ENCODE results near the gene OPCML. TPM values are rescaled to one million over a fixed set of nuclear protein-coding genes. Genes with fewer than 3 reads are reported as not detected.

The OPCML gene
- polyA plus RNA-seq, 1 donor from 2014 or later, result 11.6 TPM

- Histone ChIP-seq H3K4me3 (ENCODE audit: low read length) (no peak overlapping the region), H4K20me1 (ENCODE audit: insufficient read depth) (no peaks in the 10 kb centered on the region), H3K4me2 (ENCODE audit: low read length) (no peak overlapping the region), H2AFZ (ENCODE audit: low read depth, low read length) (no peak overlapping the region), H3K36me3 (ENCODE audit: insufficient read depth, low read length) (no peaks in the 10 kb centered on the region), H3F3A (ENCODE audit: insufficient read depth, low read length, poor library complexity, severe bottlenecking) (no peaks in the 10 kb centered on the region), H3K9me2 (ENCODE audit: insufficient read depth, low read length) (no peaks in the 10 kb centered on the region), H3K27ac (ENCODE audit: low read length) (no peak overlapping the region), H3K27me3 (ENCODE audit: insufficient read depth, low read depth, low read length) (no peaks in the 10 kb centered on the region), H3K9me3 (ENCODE audit: low read length) (no peaks in the 10 kb centered on the region), H3K9ac (ENCODE audit: low read length) (no peak overlapping the region), H3K79me2 (replicated peaks; ENCODE audit: insufficient read depth, low read length) (no peaks in the 10 kb centered on the region)
- TF ChIP-seq MXI1 (conservative IDR thresholded peaks at IDR 0.05; ENCODE audit: poor library complexity, severe bottlenecking), result no peak
- TF ChIP-seq POLR2AphosphoS5 (IDR thresholded peaks at IDR 0.05), result no peak
- no peak for TF ChIP-seq TAF1 (IDR thresholded peaks at IDR 0.05; ENCODE audit: low read depth)
- TF ChIP-seq EZH2 (IDR thresholded peaks at IDR 0.05; ENCODE audit: borderline replicate concordance, insufficient read depth, low read length, poor library complexity, severe bottlenecking), result no peak
- TF ChIP-seq REST (IDR thresholded peaks at IDR 0.05; ENCODE audit: borderline replicate concordance), result no peak
- TF ChIP-seq, protein P1, sequence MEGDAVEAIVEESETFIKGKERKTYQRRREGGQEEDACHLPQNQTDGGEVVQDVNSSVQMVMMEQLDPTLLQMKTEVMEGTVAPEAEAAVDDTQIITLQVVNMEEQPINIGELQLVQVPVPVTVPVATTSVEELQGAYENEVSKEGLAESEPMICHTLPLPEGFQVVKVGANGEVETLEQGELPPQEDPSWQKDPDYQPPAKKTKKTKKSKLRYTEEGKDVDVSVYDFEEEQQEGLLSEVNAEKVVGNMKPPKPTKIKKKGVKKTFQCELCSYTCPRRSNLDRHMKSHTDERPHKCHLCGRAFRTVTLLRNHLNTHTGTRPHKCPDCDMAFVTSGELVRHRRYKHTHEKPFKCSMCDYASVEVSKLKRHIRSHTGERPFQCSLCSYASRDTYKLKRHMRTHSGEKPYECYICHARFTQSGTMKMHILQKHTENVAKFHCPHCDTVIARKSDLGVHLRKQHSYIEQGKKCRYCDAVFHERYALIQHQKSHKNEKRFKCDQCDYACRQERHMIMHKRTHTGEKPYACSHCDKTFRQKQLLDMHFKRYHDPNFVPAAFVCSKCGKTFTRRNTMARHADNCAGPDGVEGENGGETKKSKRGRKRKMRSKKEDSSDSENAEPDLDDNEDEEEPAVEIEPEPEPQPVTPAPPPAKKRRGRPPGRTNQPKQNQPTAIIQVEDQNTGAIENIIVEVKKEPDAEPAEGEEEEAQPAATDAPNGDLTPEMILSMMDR (IDR thresholded peaks at IDR 0.05; ENCODE audit: poor library complexity, severe bottlenecking), result no peak
- TF ChIP-seq RAD21 (conservative IDR thresholded peaks at IDR 0.05), result no peak
- no peak for TF ChIP-seq SMC3 (conservative IDR thresholded peaks at IDR 0.05; ENCODE audit: poor library complexity)
- no peak for TF ChIP-seq EP300 (conservative IDR thresholded peaks at IDR 0.05; ENCODE audit: poor library complexity, severe bottlenecking)
These were observed 969.3 kb downstream of the OPCML start for GRCh38 chr11:132563050-132563449.

DNA sequence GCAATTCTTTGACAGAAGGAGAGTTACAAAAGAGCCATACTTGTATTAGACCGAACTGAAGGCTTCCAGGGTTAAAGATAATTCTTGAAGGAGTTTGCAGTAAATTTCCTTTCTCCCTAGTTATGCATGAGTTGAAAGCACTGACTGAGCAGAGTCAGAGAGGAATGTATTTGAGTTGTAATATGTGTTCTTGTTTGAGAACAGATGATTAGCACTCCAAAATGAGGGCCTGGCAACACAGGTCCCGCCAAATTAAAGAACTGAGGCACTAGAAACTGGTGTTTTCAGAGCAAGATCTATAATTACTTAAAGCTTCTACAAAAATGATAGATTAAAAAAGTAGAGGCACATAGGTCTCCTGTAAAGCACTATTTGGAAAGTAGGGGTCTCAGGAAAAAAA lies 970.4 kb downstream of the OPCML start:
- Histone ChIP-seq H3K27ac (ENCODE audit: low read length) (no peak overlapping the region), H3K36me3 (ENCODE audit: insufficient read depth, low read length) (no peaks in the 10 kb centered on the region), H3K9me2 (ENCODE audit: insufficient read depth, low read length) (no peaks in the 10 kb centered on the region), H3K9ac (ENCODE audit: low read length) (no peak overlapping the region), H3K4me2 (ENCODE audit: low read length) (no peak overlapping the region), H3K4me3 (ENCODE audit: low read length) (no peak overlapping the region), H3K9me3 (ENCODE audit: low read length) (no peaks in the 10 kb centered on the region), H3K79me2 (replicated peaks; ENCODE audit: insufficient read depth, low read length) (no peaks in the 10 kb centered on the region), H4K20me1 (ENCODE audit: insufficient read depth) (no peaks in the 10 kb centered on the region), H3F3A (ENCODE audit: insufficient read depth, low read length, poor library complexity, severe bottlenecking) (no peaks in the 10 kb centered on the region), H3K27me3 (ENCODE audit: insufficient read depth, low read depth, low read length) (no peaks in the 10 kb centered on the region), H2AFZ (ENCODE audit: low read depth, low read length) (no peak overlapping the region)
- TF ChIP-seq POLR2AphosphoS5 (IDR thresholded peaks at IDR 0.05), result no peak
- TF ChIP-seq, protein P1 (IDR thresholded peaks at IDR 0.05; ENCODE audit: poor library complexity, severe bottlenecking), result no peak
- TF ChIP-seq RAD21 (conservative IDR thresholded peaks at IDR 0.05), result no peak
- no peak for TF ChIP-seq MXI1 (conservative IDR thresholded peaks at IDR 0.05; ENCODE audit: poor library complexity, severe bottlenecking)
- TF ChIP-seq EZH2 (IDR thresholded peaks at IDR 0.05; ENCODE audit: borderline replicate concordance, insufficient read depth, low read length, poor library complexity, severe bottlenecking), result no peak
- no peak for TF ChIP-seq REST (IDR thresholded peaks at IDR 0.05; ENCODE audit: borderline replicate concordance)
- no peak for TF ChIP-seq SMC3 (conservative IDR thresholded peaks at IDR 0.05; ENCODE audit: poor library complexity)
- TF ChIP-seq TAF1 (IDR thresholded peaks at IDR 0.05; ENCODE audit: low read depth), result no peak
- TF ChIP-seq EP300 (conservative IDR thresholded peaks at IDR 0.05; ENCODE audit: poor library complexity, severe bottlenecking), result no peak
